Measurements from ENCODE around the gene PPP4R1. TPM values are rescaled to one million over a fixed set of nuclear protein-coding genes. Genes with fewer than 3 reads are reported as not detected.

The PPP4R1 gene
- polyA plus RNA-seq, 1 donor from 2014 or later: 127 TPM

- Histone ChIP-seq H3K9me3 (ENCODE audit: low read length) (no peaks in the 10 kb centered on the region), H3F3A (ENCODE audit: insufficient read depth, low read length, poor library complexity, severe bottlenecking) (no peaks in the 10 kb centered on the region), H3K4me2 (ENCODE audit: low read length) (no peak overlapping the region), H3K9me2 (ENCODE audit: insufficient read depth, low read length) (no peaks in the 10 kb centered on the region), H3K36me3 (ENCODE audit: insufficient read depth, low read length) (no peaks in the 10 kb centered on the region), H3K27me3 (ENCODE audit: insufficient read depth, low read depth, low read length) (no peaks in the 10 kb centered on the region), H2AFZ (ENCODE audit: low read depth, low read length) (no peak overlapping the region), H3K9ac (ENCODE audit: low read length) (no peak overlapping the region), H3K4me3 (ENCODE audit: low read length) (no peak overlapping the region), H4K20me1 (ENCODE audit: insufficient read depth) (no peaks in the 10 kb centered on the region), H3K79me2 (replicated peaks; ENCODE audit: insufficient read depth, low read length) (no peaks in the 10 kb centered on the region), H3K27ac (ENCODE audit: low read length) (no peak overlapping the region)
- no peak for TF ChIP-seq POLR2AphosphoS5 (IDR thresholded peaks at IDR 0.05)
- no peak for TF ChIP-seq EZH2 (IDR thresholded peaks at IDR 0.05; ENCODE audit: borderline replicate concordance, insufficient read depth, low read length, poor library complexity, severe bottlenecking)
- no peak for TF ChIP-seq RAD21 (conservative IDR thresholded peaks at IDR 0.05)
- no peak for TF ChIP-seq TAF1 (IDR thresholded peaks at IDR 0.05; ENCODE audit: low read depth)
- no peak for TF ChIP-seq REST (IDR thresholded peaks at IDR 0.05; ENCODE audit: borderline replicate concordance)
- TF ChIP-seq SMC3 (conservative IDR thresholded peaks at IDR 0.05; ENCODE audit: poor library complexity): no peak
- TF ChIP-seq MXI1 (conservative IDR thresholded peaks at IDR 0.05; ENCODE audit: poor library complexity, severe bottlenecking): no peak
- TF ChIP-seq CTCF (IDR thresholded peaks at IDR 0.05; ENCODE audit: poor library complexity, severe bottlenecking): no peak
Observed at GRCh38 chr18:9562584-9562983, 51.8 kb downstream of the PPP4R1 start.

DNA sequence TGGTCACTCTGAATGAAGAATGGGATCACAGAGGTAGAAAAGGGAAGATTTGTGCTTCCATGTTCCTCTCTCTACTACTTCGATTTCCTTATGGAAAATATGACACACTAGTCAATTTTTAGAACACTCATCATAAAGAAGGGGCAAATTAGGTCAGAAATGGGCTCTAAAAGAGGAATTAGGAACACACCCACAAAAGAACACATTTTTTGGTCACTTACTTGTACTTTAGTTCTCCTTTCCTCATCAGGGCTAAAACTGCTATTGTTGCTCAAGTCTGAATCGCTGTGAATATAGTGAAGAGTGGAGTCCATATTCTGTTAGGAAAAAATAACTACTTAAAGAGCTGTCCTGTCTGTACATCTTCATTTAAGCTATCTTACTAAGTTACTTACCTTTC is 52.6 kb downstream of the PPP4R1 start:
- no peak for TF ChIP-seq SMC3 (conservative IDR thresholded peaks at IDR 0.05; ENCODE audit: poor library complexity)
- no peak for TF ChIP-seq POLR2AphosphoS5 (IDR thresholded peaks at IDR 0.05)
- H3K4me2 ChIP-seq (ENCODE audit: low read length): no peak overlapping the region
- H3K27me3 ChIP-seq (ENCODE audit: insufficient read depth, low read depth, low read length): no peaks in the 10 kb centered on the region
- H3K9me2 ChIP-seq (ENCODE audit: insufficient read depth, low read length): no peaks in the 10 kb centered on the region
- H3K79me2 ChIP-seq (replicated peaks; ENCODE audit: insufficient read depth, low read length): no peaks in the 10 kb centered on the region
- no peaks in the 10 kb centered on the region for H3K9me3 ChIP-seq (ENCODE audit: low read length)
- H4K20me1 ChIP-seq (ENCODE audit: insufficient read depth): no peaks in the 10 kb centered on the region
- peaks cover under 1% of the 10 kb centered on the region for H3K36me3 ChIP-seq (ENCODE audit: insufficient read depth, low read length)
- no peaks in the 10 kb centered on the region for H3F3A ChIP-seq (ENCODE audit: insufficient read depth, low read length, poor library complexity, severe bottlenecking)
- H3K4me3 ChIP-seq (ENCODE audit: low read length): no peak overlapping the region
- H3K9ac ChIP-seq (ENCODE audit: low read length): no peak overlapping the region
- no peak overlapping the region for H2AFZ ChIP-seq (ENCODE audit: low read depth, low read length)
- no peak overlapping the region for H3K27ac ChIP-seq (ENCODE audit: low read length)

DNA sequence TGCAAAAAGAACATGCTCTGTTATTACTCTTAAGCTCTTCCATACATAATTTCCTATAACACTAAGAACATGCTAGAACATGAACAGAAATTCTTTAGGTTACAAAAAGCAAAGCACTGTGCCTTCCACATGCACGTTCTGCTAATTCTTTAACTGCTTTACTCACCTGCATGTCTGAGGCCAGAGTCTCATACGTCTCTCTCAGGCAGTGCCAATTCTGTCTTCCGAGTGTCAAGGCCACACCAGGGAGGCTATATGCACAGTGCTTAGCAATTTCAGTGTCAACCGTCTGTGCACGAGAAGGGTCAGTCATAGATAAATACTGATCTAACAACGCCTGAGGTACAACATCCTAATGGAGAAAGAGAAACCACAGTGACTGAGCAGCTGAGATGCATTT is 55.1 kb downstream of the PPP4R1 start:
- Histone ChIP-seq H2AFZ (ENCODE audit: low read depth, low read length) (no peak overlapping the region), H3K36me3 (ENCODE audit: insufficient read depth, low read length) (peaks cover 4% of the 10 kb centered on the region), H3K27me3 (ENCODE audit: insufficient read depth, low read depth, low read length) (no peaks in the 10 kb centered on the region), H3K79me2 (replicated peaks; ENCODE audit: insufficient read depth, low read length) (no peaks in the 10 kb centered on the region), H3F3A (ENCODE audit: insufficient read depth, low read length, poor library complexity, severe bottlenecking) (no peaks in the 10 kb centered on the region), H3K27ac (ENCODE audit: low read length) (no peak overlapping the region), H3K4me3 (ENCODE audit: low read length) (no peak overlapping the region), H4K20me1 (ENCODE audit: insufficient read depth) (no peaks in the 10 kb centered on the region), H3K4me2 (ENCODE audit: low read length) (no peak overlapping the region), H3K9ac (ENCODE audit: low read length) (no peak overlapping the region), H3K9me3 (ENCODE audit: low read length) (no peaks in the 10 kb centered on the region), H3K9me2 (ENCODE audit: insufficient read depth, low read length) (no peaks in the 10 kb centered on the region)
- TF ChIP-seq RAD21 (conservative IDR thresholded peaks at IDR 0.05) (no peak), CTCF (IDR thresholded peaks at IDR 0.05; ENCODE audit: poor library complexity, severe bottlenecking) (no peak), POLR2AphosphoS5 (IDR thresholded peaks at IDR 0.05) (peak; percentile 82), MXI1 (conservative IDR thresholded peaks at IDR 0.05; ENCODE audit: poor library complexity, severe bottlenecking) (peak; percentile 33), TAF1 (IDR thresholded peaks at IDR 0.05; ENCODE audit: low read depth) (no peak), SMC3 (conservative IDR thresholded peaks at IDR 0.05; ENCODE audit: poor library complexity) (no peak), EP300 (conservative IDR thresholded peaks at IDR 0.05; ENCODE audit: poor library complexity, severe bottlenecking) (peak; percentile 56)

All from neural cell (in vitro differentiated cells).